ENCODE measurements around the gene IFTAP. TPM values are rescaled to one million over a fixed set of nuclear protein-coding genes. Genes with fewer than 3 reads are reported as not detected.
A peak's percentile ranks its signal among the peaks of the same experiment; 100 is the strongest.
"Not testable (repeated sequence)": the region's sequence is repeated elsewhere in the genome, so short reads cannot be mapped to it uniquely, and the experiment has no call there.

Gene IFTAP, protein sequence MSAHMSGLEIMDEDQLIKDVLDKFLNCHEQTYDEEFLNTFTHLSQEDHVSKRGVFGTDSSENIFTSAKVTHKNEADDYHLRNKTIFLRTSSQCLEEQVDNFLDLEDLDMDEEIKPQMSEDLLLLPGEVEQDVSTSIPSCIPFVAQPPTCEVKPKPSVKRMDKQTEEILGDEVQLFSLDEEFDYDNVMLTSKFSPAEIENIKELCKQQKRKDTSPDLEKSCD
- 29.0 TPM for polyA plus RNA-seq (2013, experiment 1 of 2)
- 28.0 TPM for polyA plus RNA-seq (2013, experiment 2 of 2)

DNA sequence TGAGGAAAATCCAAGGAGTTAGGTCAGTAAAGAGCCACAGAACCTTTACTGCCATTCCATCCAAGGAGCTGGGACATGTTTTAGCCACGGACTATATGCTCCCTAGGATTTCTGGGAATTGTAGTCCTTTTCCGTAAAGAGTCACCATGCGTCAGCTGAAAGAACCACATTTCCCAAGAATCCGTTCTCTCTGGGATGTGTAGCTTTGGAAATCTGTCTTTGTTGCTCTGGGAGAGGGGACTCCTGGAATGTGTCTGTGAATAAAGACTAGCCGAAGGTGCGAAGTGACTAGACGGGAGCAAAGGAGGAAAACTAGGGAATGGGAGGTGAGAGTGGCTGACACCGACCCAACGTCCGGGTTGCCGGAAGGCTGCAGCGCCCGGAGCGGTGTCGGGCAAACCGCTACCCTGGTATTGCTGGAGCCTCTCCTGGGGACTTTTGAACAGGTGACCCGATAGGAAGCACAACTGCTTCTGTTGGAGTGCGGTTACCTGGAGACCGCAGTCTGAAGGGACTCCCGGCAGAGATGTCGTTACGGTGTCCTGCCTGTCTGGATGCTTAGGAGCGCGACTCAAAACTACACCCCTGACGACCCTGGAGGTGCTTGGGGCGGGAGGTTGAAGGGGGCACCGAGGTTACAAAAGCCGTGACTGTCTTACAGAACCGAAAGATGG, at the start of gene IFTAP:
TSS of gene IFTAP (plus strand) at position 187 of the 674 bp plus-strand sequence. CDS start 15,602 bp downstream, outside the sequence.
- peak within 1 kb of the TSS; percentile 86 for H3K4me2 ChIP-seq (ENCODE audit: low read length)
- H3K79me2 ChIP-seq (ENCODE audit: control insufficient read depth, insufficient read depth, low read length), result no peaks in the 10 kb centered on the region
- peak within 1 kb of the TSS; percentile 93 for H3K4me3 ChIP-seq (ENCODE audit: low read length)
- no peak within 1 kb of the TSS for H3K23ac ChIP-seq (ENCODE audit: low read length)
- H2BK120ac ChIP-seq (ENCODE audit: low read depth, low read length), result no peak within 1 kb of the TSS
- DNase-seq, result peak; percentile 98
- peak within 1 kb of the TSS; percentile 93 for H4K5ac ChIP-seq (ENCODE audit: low read length)
- no peak within 1 kb of the TSS for H2BK15ac ChIP-seq (replicated peaks; ENCODE audit: low read depth)
- H3K18ac ChIP-seq (ENCODE audit: low read length), result no peak within 1 kb of the TSS
- H3K27me3 ChIP-seq (ENCODE audit: insufficient read depth, low read length, poor library complexity), result no peaks in the 10 kb centered on the region
- H3K4ac ChIP-seq (ENCODE audit: low read depth, low read length), result no peak within 1 kb of the TSS
- H3K79me1 ChIP-seq (ENCODE audit: low read length), result no peaks in the 10 kb centered on the region
- no peaks in the 10 kb centered on the region for H3K36me3 ChIP-seq (ENCODE audit: control insufficient read depth, insufficient read depth, low read length)
- no peak within 1 kb of the TSS for H2AK5ac ChIP-seq (ENCODE audit: low read length)
- H4K8ac ChIP-seq (ENCODE audit: low read depth, low read length), result peak within 1 kb of the TSS; percentile 79
- no peaks in the 10 kb centered on the region for H3K4me1 ChIP-seq (ENCODE audit: control insufficient read depth, low read depth, low read length)
- no CpG with 5 or more reads among the region's 29 CpGs for WGBS (ENCODE audit: extremely low coverage, insufficient coverage, low lambda C conversion rate)
- peak within 1 kb of the TSS; percentile 89 for H3K56ac ChIP-seq (ENCODE audit: low read length)
- H3K27ac ChIP-seq (ENCODE audit: low read depth, low read length), result no peak within 1 kb of the TSS
- no peak within 1 kb of the TSS for H2BK5ac ChIP-seq (ENCODE audit: low read length)
- peak within 1 kb of the TSS; percentile 77 for H3K9ac ChIP-seq (ENCODE audit: low read length)

DNA sequence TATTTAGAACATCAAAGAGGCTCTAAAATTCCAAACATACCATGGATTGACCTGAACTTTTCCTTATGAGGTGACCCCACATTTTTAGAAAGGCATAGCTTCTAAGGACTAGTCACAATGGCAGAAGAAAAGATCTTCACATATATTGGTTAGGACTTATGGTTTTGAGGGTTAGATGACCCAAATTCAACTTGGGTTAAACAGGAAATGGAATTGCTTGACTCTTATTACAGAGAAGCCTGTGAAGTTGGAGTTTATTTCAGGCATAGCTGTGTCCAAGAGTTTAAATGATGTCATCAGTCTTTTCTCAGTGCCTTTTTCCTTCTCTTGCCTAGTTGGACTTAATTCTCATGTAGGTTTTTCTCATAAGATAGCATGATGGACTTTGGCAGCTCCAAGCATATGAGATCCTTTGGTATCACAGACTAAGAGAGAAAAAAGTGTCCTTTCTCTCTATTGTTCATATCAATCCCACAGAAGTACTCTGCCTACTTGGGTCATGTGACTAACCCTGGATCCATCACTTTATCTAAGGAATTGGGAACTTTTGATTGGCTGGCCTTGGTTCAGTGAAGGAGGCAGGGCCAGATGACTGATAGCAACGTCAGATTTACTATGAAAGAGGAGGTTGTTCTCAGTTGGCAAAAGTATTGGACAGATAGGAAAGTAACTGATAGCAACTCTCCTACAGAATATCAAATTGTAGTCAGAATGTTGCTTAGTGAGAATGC, 43.8 kb upstream of the IFTAP start:
- Histone ChIP-seq H3K27me3 (ENCODE audit: insufficient read depth, low read length, poor library complexity) (no peaks in the 10 kb centered on the region), H3K18ac (ENCODE audit: low read length) (no peak overlapping the region), H3K9ac (ENCODE audit: low read length) (no peak overlapping the region), H3K23ac (ENCODE audit: low read length) (no peak overlapping the region), H3K79me2 (ENCODE audit: control insufficient read depth, insufficient read depth, low read length) (no peaks in the 10 kb centered on the region), H3K4me1 (ENCODE audit: control insufficient read depth, low read depth, low read length) (no peaks in the 10 kb centered on the region), H3K4ac (ENCODE audit: low read depth, low read length) (no peak overlapping the region), H3K36me3 (ENCODE audit: control insufficient read depth, insufficient read depth, low read length) (no peaks in the 10 kb centered on the region), H2BK120ac (ENCODE audit: low read depth, low read length) (no peak overlapping the region), H3K79me1 (ENCODE audit: low read length) (no peaks in the 10 kb centered on the region), H3K56ac (ENCODE audit: low read length) (no peak overlapping the region), H3K27ac (ENCODE audit: low read depth, low read length) (no peak overlapping the region), H3K4me2 (ENCODE audit: low read length) (no peak overlapping the region), H2AK5ac (ENCODE audit: low read length) (no peak overlapping the region), H4K8ac (ENCODE audit: low read depth, low read length) (no peak overlapping the region), H4K5ac (ENCODE audit: low read length) (no peak overlapping the region), H2BK15ac (replicated peaks; ENCODE audit: low read depth) (no peak overlapping the region), H2BK5ac (ENCODE audit: low read length) (no peak overlapping the region), H3K4me3 (ENCODE audit: low read length) (no peak overlapping the region)
- WGBS (ENCODE audit: extremely low coverage, insufficient coverage, low lambda C conversion rate), result no CpG with 5 or more reads among the region's 1 CpG
- DNase-seq, result no peak

DNA sequence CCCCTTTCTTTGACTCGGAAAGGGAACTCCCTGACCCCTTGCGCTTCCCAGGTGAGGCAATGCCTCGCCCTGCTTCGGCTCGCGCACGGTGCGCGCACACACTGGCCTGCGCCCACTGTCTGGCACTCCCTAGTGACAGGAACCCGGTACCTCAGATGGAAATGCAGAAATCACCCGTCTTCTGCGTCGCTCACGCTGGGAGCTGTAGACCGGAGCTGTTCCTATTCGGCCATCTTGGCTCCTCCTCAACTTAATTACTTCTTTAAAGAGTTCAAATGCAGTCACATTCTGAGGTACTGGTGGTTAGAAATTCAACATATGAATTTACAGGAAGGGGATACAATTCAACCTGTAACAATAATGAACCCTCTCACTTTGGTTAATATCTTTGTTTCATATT, 36.9 kb upstream of the IFTAP start:
- no CpG with 5 or more reads among the region's 17 CpGs for WGBS (ENCODE audit: extremely low coverage, insufficient coverage, low lambda C conversion rate)
- not testable (repeated sequence) for H2BK15ac ChIP-seq (replicated peaks; ENCODE audit: low read depth); H2BK120ac ChIP-seq (ENCODE audit: low read depth, low read length); DNase-seq; H3K27me3 ChIP-seq (ENCODE audit: insufficient read depth, low read length, poor library complexity); H3K56ac ChIP-seq (ENCODE audit: low read length); H3K36me3 ChIP-seq (ENCODE audit: control insufficient read depth, insufficient read depth, low read length); H3K4ac ChIP-seq (ENCODE audit: low read depth, low read length); H3K79me2 ChIP-seq (ENCODE audit: control insufficient read depth, insufficient read depth, low read length); H3K27ac ChIP-seq (ENCODE audit: low read depth, low read length); H3K4me2 ChIP-seq (ENCODE audit: low read length); H3K4me1 ChIP-seq (ENCODE audit: control insufficient read depth, low read depth, low read length); H2AK5ac ChIP-seq (ENCODE audit: low read length); H2BK5ac ChIP-seq (ENCODE audit: low read length); H3K4me3 ChIP-seq (ENCODE audit: low read length); H3K18ac ChIP-seq (ENCODE audit: low read length); H3K79me1 ChIP-seq (ENCODE audit: low read length); H4K8ac ChIP-seq (ENCODE audit: low read depth, low read length); H3K23ac ChIP-seq (ENCODE audit: low read length); H4K5ac ChIP-seq (ENCODE audit: low read length); H3K9ac ChIP-seq (ENCODE audit: low read length)

DNA sequence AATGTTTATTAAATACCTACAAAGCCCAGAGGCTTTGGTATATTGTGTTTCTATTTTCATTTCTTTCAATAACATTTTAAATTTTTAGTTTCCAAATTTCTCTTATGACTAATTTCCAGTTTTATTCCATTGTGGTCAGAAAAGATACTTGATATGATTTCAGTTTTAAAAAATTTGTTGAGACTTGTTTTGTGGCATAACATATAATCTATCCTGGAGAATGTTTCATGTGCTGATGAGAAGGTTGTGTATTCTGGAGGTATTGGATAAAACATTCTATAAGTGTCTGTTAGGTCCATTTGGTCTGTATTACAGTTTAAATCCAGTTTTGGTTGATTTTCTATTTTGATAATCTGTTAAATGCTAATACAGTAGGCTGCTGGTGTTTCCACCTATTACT, 36.3 kb upstream of the IFTAP start:
- Histone ChIP-seq H2BK15ac (replicated peaks; ENCODE audit: low read depth) (no peak overlapping the region), H3K4ac (ENCODE audit: low read depth, low read length) (no peak overlapping the region), H3K4me2 (ENCODE audit: low read length) (no peak overlapping the region), H3K9ac (ENCODE audit: low read length) (no peak overlapping the region), H3K79me1 (ENCODE audit: low read length) (no peaks in the 10 kb centered on the region), H3K4me3 (ENCODE audit: low read length) (no peak overlapping the region), H3K18ac (ENCODE audit: low read length) (no peak overlapping the region), H3K27me3 (ENCODE audit: insufficient read depth, low read length, poor library complexity) (no peaks in the 10 kb centered on the region), H3K23ac (ENCODE audit: low read length) (no peak overlapping the region), H4K5ac (ENCODE audit: low read length) (no peak overlapping the region), H3K36me3 (ENCODE audit: control insufficient read depth, insufficient read depth, low read length) (no peaks in the 10 kb centered on the region), H2BK5ac (ENCODE audit: low read length) (no peak overlapping the region), H4K8ac (ENCODE audit: low read depth, low read length) (no peak overlapping the region), H3K4me1 (ENCODE audit: control insufficient read depth, low read depth, low read length) (no peaks in the 10 kb centered on the region), H3K79me2 (ENCODE audit: control insufficient read depth, insufficient read depth, low read length) (no peaks in the 10 kb centered on the region), H2AK5ac (ENCODE audit: low read length) (no peak overlapping the region), H2BK120ac (ENCODE audit: low read depth, low read length) (no peak overlapping the region), H3K56ac (ENCODE audit: low read length) (no peak overlapping the region), H3K27ac (ENCODE audit: low read depth, low read length) (no peak overlapping the region)
- DNase-seq, result no peak

DNA sequence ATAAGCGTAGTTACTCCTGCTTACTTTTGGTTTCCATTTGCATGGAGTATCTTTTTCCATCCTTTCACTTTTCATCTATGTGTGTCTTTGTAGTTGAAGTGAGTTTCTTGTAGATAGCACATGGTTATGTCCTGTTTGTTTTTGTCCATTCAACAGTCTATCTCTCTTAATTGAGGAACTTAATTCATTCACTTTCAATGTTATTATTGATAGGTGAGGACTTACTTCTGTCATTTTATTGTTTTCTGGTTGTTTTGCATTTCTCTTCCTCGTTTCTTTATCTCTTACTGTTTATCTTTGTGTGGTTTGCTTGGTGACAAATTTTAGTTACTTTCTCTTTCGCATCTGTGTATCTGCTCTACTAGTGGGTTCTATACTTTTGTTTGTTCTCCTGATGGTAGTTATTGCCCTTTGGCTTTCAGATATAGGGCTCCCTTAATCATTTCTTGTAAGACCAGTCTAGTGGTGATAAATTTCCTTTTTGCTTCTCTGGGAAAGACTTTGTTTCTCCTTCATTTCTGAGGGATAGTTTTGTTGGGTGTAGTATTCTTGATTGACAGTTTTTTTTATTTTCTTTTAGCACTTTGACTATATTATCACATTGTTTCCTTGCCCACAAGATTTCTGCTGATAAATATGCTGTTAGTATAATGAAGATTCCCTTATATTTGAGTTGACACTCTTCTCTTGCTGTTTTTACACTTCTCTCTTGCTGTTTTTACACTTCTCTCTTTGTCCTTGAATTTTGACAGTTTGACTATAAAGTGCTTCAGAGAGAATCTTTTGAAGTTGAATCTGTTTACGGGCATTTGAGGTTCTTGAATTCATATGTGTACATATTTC, 35.5 kb upstream of the IFTAP start:
- Histone ChIP-seq H3K27me3 (ENCODE audit: insufficient read depth, low read length, poor library complexity) (no peaks in the 10 kb centered on the region), H3K79me2 (ENCODE audit: control insufficient read depth, insufficient read depth, low read length) (no peaks in the 10 kb centered on the region), H2BK5ac (ENCODE audit: low read length) (no peak overlapping the region), H2BK15ac (replicated peaks; ENCODE audit: low read depth) (no peak overlapping the region), H3K9ac (ENCODE audit: low read length) (no peak overlapping the region), H3K36me3 (ENCODE audit: control insufficient read depth, insufficient read depth, low read length) (no peaks in the 10 kb centered on the region), H3K23ac (ENCODE audit: low read length) (no peak overlapping the region), H4K8ac (ENCODE audit: low read depth, low read length) (no peak overlapping the region), H3K4ac (ENCODE audit: low read depth, low read length) (no peak overlapping the region), H3K4me2 (ENCODE audit: low read length) (no peak overlapping the region), H3K4me3 (ENCODE audit: low read length) (no peak overlapping the region), H3K79me1 (ENCODE audit: low read length) (no peaks in the 10 kb centered on the region), H3K4me1 (ENCODE audit: control insufficient read depth, low read depth, low read length) (no peaks in the 10 kb centered on the region), H2BK120ac (ENCODE audit: low read depth, low read length) (no peak overlapping the region), H2AK5ac (ENCODE audit: low read length) (no peak overlapping the region), H3K27ac (ENCODE audit: low read depth, low read length) (no peak overlapping the region), H4K5ac (ENCODE audit: low read length) (no peak overlapping the region), H3K56ac (ENCODE audit: low read length) (no peak overlapping the region), H3K18ac (ENCODE audit: low read length) (no peak overlapping the region)
- no peak for DNase-seq
- WGBS (ENCODE audit: extremely low coverage, insufficient coverage, low lambda C conversion rate), result no CpG with 5 or more reads among the region's 4 CpGs

All from mesendoderm (in vitro differentiated cells).